NCI-H82 treated with DMSO at 0.1 percent for 48 hours (cell line): ENCODE measurements around the gene TBC1D16.
"Not testable (repeated sequence)": the region's sequence is repeated elsewhere in the genome, so short reads cannot be mapped to it uniquely, and the experiment has no call there.

Experiments
- DNase-seq: peaks from one replicate; lab custom pipeline; 2025; ENCODE audit not compliant: unreplicated experiment; lab: John Stamatoyannopoulos, UW

TBC1D16 gene

DNA sequence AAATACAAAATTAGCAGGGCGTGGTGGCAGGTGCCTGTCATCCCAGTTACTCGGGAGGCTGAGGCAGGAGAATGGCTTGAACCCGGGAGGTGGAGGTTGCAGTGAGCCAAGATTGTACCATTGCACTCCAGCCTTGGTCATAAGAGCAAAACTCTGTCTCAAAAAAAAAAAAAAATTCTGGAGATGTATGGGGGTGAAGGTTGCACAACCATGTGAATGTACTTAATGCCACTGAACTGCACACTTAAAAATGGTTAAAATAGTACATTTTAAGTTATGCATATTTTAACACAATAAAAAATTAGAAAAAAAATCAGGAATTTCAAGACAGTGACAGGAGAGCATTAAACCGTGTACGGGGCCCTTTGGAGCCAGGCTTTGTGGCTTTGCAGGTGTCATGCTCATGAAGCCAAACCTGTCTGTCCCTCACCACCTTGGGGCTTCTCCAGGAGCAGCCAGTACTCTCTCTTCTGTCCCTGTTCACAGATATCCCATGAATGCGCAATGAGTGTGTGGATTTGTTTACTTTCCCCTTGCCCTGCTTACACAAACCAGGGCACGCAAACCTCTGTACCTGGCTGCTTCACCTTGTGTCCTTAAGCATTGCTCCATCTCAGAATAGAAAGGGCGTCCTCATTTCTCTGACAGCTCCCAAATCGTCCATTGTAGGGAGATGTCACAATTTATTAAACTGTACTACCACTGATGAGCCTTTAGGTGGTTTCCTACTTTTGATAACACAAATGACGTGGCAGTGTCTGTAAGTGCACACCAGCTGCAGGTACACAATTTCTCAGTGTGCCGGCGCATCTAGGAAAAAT, 138.2 kb downstream of the TBC1D16 start:
- DNase-seq: no peak

DNA sequence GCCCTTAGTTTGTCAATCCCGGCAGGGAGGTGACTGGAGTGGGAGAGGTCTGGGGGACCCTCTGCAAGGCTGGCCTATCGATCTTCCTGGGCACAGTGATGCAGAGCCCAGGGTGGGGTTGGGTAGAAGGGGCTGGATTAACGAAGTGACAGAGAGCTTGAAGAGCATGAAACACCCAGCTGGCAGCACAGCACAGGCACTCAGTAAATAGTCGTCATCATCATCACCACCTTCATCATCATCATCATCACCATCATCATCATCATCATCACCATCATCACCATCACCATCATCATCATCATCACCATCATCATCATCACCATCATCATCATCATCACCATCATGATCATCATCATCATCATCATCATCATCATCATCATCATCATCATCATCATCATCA, 142.2 kb downstream of the TBC1D16 start:
- DNase-seq: not testable (repeated sequence)

DNA sequence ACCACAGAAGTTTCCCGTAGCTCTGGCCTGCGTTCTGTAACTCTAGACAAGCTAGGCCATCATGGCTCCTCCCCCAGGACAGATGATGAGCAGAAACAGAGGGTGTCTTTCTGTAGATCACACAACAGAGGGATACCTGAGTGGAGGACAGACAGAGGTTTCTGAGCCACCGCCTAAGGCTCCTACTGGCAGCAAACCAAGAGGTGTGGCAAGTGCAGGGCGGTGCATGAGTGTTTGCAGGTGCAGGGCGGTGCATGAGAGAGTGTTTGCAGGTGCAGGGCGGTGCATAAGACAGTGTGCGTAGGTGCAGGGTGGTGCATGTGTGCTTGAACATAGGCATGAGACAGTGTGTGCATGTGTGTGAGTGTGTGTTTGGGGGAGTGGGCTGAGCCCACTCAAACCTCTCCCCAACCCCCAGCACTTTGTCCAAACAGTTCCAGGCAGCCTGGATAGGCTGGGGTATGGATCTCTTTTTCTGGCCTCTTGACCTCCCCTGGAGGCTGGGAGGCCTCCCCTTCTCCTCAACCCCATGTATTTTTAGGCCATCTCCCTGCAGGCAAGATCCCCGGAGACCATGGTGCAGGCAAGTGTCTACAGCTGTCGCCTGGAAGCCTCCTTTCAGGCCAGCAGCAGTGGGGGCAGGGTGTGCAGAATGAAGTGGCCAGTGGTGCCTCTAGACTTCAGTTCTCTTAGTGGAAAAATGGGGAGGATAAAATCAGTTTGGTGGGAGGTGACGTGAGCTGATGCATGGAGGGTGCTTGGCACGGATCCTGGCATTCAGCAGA, 143.0 kb downstream of the TBC1D16 start:
- DNase-seq: no peak

DNA sequence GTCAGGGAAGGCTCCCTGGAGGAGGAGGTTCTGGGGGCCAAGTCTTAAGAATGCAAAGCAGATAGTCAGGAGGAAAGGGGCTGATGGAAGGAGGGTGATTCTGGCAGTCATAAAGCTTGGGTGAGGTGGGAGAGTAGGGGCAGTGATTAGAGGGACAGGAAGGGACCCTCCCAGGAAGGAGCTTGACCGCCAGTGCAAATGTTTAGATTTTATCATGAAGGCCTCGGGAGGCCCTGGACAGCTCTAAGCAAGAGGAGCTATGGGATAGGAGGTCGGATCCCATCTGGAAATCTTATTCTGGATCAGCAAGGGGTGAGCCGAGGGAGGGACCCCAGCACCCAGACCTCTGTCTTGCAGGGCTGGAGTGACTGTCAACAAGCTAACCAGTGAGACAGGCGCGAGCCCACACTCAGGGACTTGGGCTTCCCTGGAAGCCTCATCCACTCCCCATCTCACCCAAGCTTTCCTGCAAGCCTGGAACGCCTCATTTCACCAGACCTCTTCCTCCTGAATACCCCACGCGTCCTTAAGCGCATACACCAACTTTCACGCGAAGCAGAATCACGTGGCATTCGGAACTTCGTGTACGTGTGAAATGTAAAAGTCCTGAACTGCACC, 144.4 kb downstream of the TBC1D16 start:
- no peak for DNase-seq

DNA sequence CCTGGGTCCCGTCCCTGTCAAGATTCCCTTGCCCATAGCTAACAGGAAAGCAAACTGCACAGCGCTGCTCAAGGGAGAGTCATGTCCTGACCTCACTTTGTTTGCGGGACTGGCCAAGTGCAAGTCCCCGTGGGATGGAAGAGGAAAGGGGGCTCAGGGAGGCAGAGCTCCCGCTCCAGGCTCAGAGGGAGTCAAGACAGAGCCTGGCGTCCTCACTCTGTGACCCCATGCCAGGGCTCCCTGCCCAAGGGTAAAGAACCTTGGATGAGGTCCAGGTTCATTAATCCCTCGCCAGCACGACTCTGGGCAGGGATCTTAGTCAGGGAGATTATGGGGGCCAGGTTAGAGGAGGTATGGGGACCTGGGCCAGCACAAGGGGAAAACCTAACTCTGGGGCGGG, 145.0 kb downstream of the TBC1D16 start:
- DNase-seq: no peak

DNA sequence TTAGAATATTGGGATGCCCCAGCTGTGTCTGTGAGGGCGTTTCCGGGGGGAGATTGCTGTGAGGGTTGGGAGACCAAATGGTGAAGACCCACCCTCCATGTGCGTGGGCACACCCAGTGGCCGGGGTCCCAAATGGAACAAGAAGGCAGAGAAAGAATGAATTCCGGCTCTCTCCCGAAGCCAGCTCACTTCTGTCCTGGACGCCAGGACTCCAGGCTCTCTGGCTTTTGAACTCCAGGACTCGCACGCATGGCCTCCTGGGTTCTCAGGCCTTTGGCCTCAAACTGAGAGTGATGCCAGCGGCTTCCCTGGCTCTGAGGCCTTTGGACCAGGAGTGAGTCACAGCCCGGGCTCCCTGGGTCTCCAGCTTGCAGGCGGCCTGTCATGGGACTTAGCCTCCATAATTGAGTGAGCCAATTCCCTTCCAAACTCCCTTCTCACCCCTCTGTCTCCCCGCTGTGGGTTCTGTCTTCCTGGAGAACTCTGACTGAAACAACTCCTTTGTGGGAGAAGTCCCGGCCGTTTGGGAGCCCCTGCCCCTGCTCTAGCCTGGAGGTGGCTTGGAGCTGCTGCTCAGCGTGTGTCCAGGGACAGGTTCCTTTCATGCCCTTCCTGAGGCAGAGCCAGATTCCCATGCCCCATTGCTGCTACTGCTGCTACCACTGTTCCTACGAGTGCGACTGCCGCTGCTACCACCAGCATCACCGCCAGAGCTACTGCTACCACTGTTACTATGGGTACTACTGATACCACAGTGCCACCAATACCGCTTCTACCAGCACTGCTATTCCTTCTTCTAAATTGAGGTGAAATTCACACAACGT, 146.6 kb downstream of the TBC1D16 start:
- DNase-seq: no peak

DNA sequence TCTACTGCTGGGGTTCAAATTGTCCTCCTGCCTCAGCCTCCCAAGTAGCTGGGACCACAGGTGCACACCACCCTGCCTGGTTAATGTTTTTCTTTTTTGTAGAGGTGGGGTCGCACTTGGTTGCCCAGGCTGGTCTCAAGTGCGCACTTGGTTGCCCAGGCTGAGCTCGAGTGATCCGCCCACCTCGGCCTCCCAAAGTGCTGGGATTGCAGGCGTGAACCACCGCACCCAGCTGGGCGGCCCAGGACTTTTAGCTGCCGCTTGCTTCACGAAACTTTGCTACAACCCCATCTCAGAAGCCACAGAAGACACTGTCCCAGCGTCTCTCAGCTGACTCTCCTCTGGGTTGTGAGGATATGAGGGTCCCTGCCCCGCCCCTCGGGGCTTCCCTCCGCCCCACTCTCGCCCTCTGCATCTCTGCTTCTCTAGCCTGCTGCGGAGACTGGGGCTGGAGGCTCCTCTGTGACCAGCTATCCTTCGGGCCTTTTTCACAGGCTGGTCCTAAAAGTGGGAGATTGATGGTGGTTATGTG, 147.6 kb downstream of the TBC1D16 start:
- DNase-seq: no peak

DNA sequence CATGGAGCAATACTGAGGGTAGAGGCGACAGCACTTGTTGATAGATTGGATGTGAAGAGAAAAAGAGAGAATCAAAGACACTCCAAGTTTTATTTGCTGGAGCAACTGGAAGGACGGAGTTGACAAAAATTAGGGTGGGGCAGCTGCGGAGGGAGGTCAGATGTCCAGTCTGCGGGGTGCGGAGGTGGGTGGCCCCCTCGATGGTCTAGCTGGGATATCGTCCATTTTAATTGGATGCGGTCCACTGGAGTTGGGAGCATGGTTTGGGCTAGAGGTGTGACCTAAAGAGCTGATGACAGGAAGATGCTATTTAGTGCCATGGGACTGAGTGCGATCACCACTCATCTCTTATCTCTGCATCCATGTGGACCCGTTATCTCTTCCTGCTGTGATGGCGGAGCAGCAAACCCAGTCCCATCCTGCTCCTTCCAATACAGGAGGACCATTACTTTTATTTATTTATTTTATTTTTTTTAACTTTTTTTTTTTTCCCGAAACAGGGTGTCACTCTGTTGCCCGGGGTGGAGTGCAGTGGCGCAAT, 148.2 kb downstream of the TBC1D16 start:
- DNase-seq: no peak

DNA sequence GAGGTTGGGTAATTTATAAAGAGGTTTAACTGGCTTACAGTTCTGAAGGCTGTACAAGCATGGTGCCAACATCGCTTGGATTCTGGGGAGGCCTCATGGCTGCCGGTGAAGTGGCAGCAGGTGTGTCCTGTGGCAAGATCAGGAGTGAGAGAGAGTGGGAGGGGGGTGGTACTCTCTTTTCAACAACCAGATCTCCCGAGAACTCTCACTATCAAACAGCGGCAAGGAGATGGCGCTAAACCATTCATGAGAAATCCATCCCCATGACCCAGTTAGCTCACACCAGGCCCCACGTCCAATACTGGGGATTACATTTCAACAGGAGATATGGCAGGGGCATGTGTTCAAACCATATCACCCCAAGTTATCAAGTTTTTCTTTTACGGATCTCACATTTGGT, 152.5 kb downstream of the TBC1D16 start:
- DNase-seq: no peak
